ENCODE results near the gene POLD1.
A peak's percentile ranks its signal among the peaks of the same experiment; 100 is the strongest.

The POLD1 gene

GRCh38 chr19:50460161-50460765 is 76.1 kb downstream of the POLD1 start:
- ChIA-PET POLR2A (interaction anchor here (1.6 kb wide), 1 partner anchor 76 kb away, joined by 7 read pairs; the partner anchor contains the start of gene POLD1), CTCF (interaction anchor here (0.6 to 7.4 kb wide), 17 partner anchors 8 to 109 kb away, joined by 3 to 132 read pairs (median 5); partner anchors contain the start of genes EMC10, GARIN5A and NAPSA)
- no peak overlapping the region for H3K4me3 ChIP-seq (ENCODE audit: low read depth, low read length)
- TF ChIP-seq CTCF (IDR thresholded peaks at IDR 0.05; ENCODE audit: insufficient read depth, low read length, missing control alignments), result no peak
- no peak for DNase-seq (ENCODE audit: low read depth, low spot score)

GRCh38 chr19:50461066-50461875 is 77.1 kb downstream of the POLD1 start:
- ChIA-PET POLR2A (interaction anchor here (1.6 kb wide), 1 partner anchor 77 kb away, joined by 7 read pairs; the partner anchor contains the start of gene POLD1), CTCF (interaction anchor here (0.7 to 7.4 kb wide), 21 partner anchors 9 to 104 kb away, joined by 3 to 132 read pairs (median 5); partner anchors contain the start of genes EMC10, GARIN5A, NAPSA and NR1H2)
- DNase-seq (ENCODE audit: low read depth, low spot score), result no peak
- no peak overlapping the region for H3K4me3 ChIP-seq (ENCODE audit: low read depth, low read length)
- peak; percentile 88 for TF ChIP-seq CTCF (IDR thresholded peaks at IDR 0.05; ENCODE audit: insufficient read depth, low read length, missing control alignments)

GRCh38 chr19:50462970-50463369 is 78.8 kb downstream of the POLD1 start:
- no peak overlapping the region for H3K4me3 ChIP-seq (ENCODE audit: low read depth, low read length)
- TF ChIP-seq CTCF (IDR thresholded peaks at IDR 0.05; ENCODE audit: insufficient read depth, low read length, missing control alignments), result no peak
- ChIA-PET CTCF (interaction anchor here (0.7 to 7.4 kb wide), 10 partner anchors 11 to 321 kb away, joined by 3 to 132 read pairs (median 3); partner anchors contain the start of genes NAPSA and NR1H2), POLR2A (no interaction called here)
- DNase-seq (ENCODE audit: low read depth, low spot score), result no peak

GRCh38 chr19:50464348-50464747 is 80.2 kb downstream of the POLD1 start:
- ChIA-PET CTCF (interaction anchor here (1.1 to 7.4 kb wide), 4 partner anchors 9 to 107 kb away, joined by 3 to 132 read pairs (median 46); partner anchors contain the start of gene NAPSA), POLR2A (no interaction called here)
- TF ChIP-seq CTCF (IDR thresholded peaks at IDR 0.05; ENCODE audit: insufficient read depth, low read length, missing control alignments), result no peak
- no peak for DNase-seq (ENCODE audit: low read depth, low spot score)
- H3K4me3 ChIP-seq (ENCODE audit: low read depth, low read length), result no peak overlapping the region

- ChIA-PET CTCF (interaction anchor here (0.5 to 7.4 kb wide), 4 partner anchors 10 to 304 kb away, joined by 3 to 132 read pairs (median 4); partner anchors contain the start of gene NAPSA), POLR2A (no interaction called here)
- no peak for TF ChIP-seq CTCF (IDR thresholded peaks at IDR 0.05; ENCODE audit: insufficient read depth, low read length, missing control alignments)
- no peak for DNase-seq (ENCODE audit: low read depth, low spot score)
- H3K4me3 ChIP-seq (ENCODE audit: low read depth, low read length), result no peak overlapping the region
Measured at GRCh38 chr19:50465000-50465399, 80.9 kb downstream of the POLD1 start.

Measured in AG04449 (cell line).